Coronary artery (tissue), 2 donors: Measurements from ENCODE around the gene PCBP2.
A peak's percentile ranks its signal among the peaks of the same experiment; 100 is the strongest.

ENCODE experiments used
- DNase-seq: peaks from one replicate; pipeline ENCODE4 v3.0.0-alpha.2; 2017; ENCODE audit warnings: low spot score
- H3K27ac ChIP-seq, 2 donors: fragments of 200-600 bp; sonication (generic); one replicate each; pipeline ENCODE4 v1.5.1; 2016 to 2019
- H3K4me3 ChIP-seq: fragments of 200-600 bp; sonication (generic); 2 replicates; pipeline ENCODE4 v1.5.1; 2016; ENCODE audit warnings: mild to moderate bottlenecking, moderate library complexity
- CTCF ChIP-seq: fragments of 200-600 bp; sonication (generic); IDR thresholded peaks from one replicate; pipeline ENCODE4 v1.5.1; 2019; ENCODE audit warnings: antibody characterized with exemption

PCBP2 gene

GRCh38 chr12:53492188-53492587 lies 40.3 kb downstream of the PCBP2 start:
- H3K27ac ChIP-seq: peak overlapping the region; percentile 53 to 85
- peak overlapping the region; percentile 77 for H3K4me3 ChIP-seq
- DNase-seq: no peak
- TF ChIP-seq CTCF: no peak

DNA sequence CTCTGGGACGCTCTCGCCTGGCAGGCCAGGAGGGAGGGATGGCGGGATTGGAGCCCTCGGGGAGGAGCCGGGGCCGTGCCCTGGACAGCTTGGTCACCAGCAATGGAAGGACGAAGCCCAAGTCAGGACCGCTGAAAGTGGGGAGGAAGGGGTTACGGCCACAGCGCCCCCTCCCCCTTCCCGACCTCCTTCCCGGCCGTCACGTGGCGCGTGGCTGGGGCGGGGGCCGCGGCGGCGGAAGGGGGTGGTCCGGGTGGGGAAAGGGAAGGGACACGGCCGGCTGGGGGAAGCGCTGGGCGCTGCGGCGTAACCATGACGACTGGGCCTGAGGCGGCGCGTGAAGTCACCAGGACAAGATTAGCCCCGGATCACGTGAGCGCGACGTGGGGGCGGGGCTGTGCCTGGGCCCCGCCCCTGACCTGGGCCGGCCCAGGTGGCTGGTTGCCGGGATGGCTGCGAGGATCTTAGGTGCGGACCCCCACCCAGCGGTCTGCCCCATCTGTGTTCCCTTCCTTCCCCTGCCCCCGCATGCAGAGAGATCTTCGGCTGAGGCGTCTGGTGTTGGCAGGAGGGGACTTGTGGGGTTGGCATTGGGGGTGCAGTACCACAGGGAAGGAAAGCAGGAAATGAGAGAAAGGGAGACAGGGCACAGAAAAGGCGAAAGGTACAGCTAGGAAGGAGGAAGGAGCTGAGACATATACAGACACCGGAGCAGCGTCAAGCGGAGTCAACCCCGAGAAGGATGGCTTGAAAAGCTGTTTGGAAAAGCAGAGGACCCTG lies 41.1 kb downstream of the PCBP2 start:
- Histone ChIP-seq H3K27ac (peak overlapping the region; percentile 53 to 85), H3K4me3 (peak overlapping the region; percentile 77)
- peak; percentile 96 for DNase-seq
- no peak for TF ChIP-seq CTCF

DNA sequence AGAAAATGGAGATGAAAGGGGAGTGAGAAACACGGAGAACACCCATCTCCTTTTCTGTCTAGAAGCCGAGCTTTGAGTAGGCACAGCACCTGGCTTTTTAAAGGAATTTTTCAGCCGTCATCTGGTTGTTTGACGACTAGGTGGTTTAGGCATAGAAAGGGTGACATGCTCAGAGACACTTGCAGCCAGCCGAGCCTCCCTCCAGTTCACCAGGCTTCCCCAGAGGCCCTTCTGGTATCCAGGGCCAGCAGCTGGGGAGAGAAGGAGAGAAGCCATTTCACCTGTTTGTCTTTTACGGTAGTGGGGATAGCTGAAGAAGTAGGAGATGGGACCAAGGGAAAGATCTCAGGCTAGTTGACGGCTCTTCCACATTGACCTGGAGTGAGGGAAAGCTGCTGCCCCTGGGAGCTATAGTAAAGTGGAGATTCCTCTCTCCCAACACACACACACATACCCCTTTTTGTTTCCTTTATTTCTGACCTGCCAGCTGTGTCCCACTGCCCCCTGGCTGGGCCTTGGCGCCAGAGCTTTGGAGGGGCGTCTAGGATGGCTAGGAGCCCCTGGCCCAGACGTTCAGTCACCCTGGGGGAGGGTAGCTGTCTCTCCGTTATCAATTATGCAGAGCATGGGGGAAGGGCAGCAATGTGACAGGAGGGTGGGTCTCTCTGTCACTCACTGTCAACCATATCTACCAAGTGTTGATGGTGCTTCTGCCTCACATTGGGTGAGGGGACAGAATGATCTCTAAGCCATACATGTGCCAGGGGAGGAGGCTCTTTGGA lies 41.9 kb downstream of the PCBP2 start:
- Histone ChIP-seq H3K27ac (peak overlapping the region; percentile 53 to 85), H3K4me3 (peak overlapping the region; percentile 77)
- no peak for TF ChIP-seq CTCF
- no peak for DNase-seq

- Histone ChIP-seq H3K4me3 (no peak overlapping the region), H3K27ac (peak overlapping the region in 1 of 2 donors; percentile 64)
- no peak for DNase-seq
- no peak for TF ChIP-seq CTCF
Measured at GRCh38 chr12:53495903-53496751, 44.2 kb downstream of the PCBP2 start.

DNA sequence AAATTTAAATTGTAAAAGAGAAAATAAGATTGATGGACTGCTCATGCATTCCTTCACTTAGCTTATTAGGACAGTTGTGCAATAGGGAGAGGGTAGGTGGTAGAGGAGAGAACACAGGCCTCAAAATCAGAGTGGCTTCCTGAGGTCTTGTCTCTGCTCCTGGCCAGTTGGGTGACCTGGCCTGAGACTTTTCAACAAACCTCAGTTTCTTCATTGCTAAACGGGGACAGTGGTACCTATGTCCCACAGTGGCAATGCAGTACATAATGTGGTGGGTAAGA lies 44.8 kb downstream of the PCBP2 start:
- DNase-seq: no peak
- H3K27ac ChIP-seq: peak overlapping the region in 1 of 2 donors; percentile 64

DNA sequence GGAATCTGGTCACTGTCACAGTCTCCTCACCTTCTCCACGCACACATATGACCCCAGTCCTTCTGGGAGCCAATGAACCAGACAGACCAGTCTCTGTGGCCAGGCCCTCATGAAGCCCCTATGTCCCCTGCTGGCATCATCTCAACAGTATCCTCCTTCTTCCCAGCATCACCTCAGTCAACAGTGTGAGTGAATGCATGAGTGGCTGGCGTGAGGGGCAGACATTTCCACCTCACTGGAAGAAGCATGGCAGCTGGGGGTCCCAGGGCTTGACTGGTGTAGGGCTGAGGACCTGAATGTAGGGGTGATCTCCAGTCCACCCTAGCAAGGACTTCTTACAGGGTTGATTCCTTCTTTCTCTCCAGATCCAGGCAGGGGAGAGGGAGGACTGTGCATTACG lies 45.6 kb downstream of the PCBP2 start:
- no peak for TF ChIP-seq CTCF
- H3K27ac ChIP-seq: no peak overlapping the region
- no peak overlapping the region for H3K4me3 ChIP-seq
- DNase-seq: no peak

More for the DNA sequence above, 44.8 kb downstream of the PCBP2 start:
- no peak overlapping the region for H3K4me3 ChIP-seq
- TF ChIP-seq CTCF: no peak
